Stomach (tissue), 4 donors: ENCODE data around the gene SUN5.

Experiments used
- EP300 ChIP-seq: sonication (generic); formaldehyde crosslinking; IDR thresholded peaks from one replicate; pipeline ENCODE4 v1.6.1; 2017; ENCODE audit warnings: antibody characterized with exemption
- POLR2A ChIP-seq, 4 donors: fragments of 450-650 bp; IDR thresholded peaks; one replicate each; pipeline ENCODE4 v1.6.1; 2016; ENCODE audit warnings: antibody characterized with exemption in 4 of 4, control low read depth in 2 of 4, mild to moderate bottlenecking in 1 of 4, moderate library complexity in 1 of 4
- POLR2AphosphoS5 ChIP-seq, 3 donors: sonication (generic); formaldehyde crosslinking; IDR thresholded peaks; one replicate each; pipeline ENCODE4 v1.6.1; 2016; ENCODE audit warnings: antibody characterized with exemption in 3 of 3
- TF ChIP-seq, protein P1 (sequence below), 7 experiments: fragments of 450-650 bp in 4 of 7; fragments of 200-600 bp in 3 of 7; sonication (generic) in 3 of 7; IDR thresholded peaks; one replicate each; pipeline ENCODE4 v1.5.1; 2016 to 2019; ENCODE audit warnings: antibody characterized with exemption in 7 of 7, control low read depth in 2 of 7, mild to moderate bottlenecking in 1 of 7

DNA sequence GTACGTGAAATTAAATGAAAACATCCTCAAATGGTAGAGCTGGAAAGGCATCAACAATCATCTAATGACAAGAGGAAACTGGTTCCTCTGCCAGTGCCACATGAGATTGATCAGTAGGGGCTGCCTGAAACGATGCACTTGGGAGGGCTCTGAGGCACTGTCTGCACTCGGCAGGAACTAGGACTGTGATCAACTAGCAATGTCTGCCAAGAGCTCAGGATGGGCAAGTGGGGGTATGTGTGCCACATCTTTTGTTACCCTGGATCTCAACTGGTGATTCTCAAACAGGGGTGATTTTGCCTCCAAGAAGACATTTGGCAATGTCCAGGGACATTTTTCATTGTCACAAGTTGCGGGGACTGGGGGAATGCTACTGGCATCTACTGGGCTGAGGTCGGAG lies 29.1 kb upstream of the SUN5 start:
- TF ChIP-seq, protein P1, sequence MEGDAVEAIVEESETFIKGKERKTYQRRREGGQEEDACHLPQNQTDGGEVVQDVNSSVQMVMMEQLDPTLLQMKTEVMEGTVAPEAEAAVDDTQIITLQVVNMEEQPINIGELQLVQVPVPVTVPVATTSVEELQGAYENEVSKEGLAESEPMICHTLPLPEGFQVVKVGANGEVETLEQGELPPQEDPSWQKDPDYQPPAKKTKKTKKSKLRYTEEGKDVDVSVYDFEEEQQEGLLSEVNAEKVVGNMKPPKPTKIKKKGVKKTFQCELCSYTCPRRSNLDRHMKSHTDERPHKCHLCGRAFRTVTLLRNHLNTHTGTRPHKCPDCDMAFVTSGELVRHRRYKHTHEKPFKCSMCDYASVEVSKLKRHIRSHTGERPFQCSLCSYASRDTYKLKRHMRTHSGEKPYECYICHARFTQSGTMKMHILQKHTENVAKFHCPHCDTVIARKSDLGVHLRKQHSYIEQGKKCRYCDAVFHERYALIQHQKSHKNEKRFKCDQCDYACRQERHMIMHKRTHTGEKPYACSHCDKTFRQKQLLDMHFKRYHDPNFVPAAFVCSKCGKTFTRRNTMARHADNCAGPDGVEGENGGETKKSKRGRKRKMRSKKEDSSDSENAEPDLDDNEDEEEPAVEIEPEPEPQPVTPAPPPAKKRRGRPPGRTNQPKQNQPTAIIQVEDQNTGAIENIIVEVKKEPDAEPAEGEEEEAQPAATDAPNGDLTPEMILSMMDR (IDR thresholded peaks at IDR 0.05) = no peak
- TF ChIP-seq POLR2A (IDR thresholded peaks at IDR 0.05) (no peak), POLR2AphosphoS5 (IDR thresholded peaks at IDR 0.05) (no peak), EP300 (no peak)
